ENCODE measurements around the gene SLC7A6.

Gene SLC7A6

DNA sequence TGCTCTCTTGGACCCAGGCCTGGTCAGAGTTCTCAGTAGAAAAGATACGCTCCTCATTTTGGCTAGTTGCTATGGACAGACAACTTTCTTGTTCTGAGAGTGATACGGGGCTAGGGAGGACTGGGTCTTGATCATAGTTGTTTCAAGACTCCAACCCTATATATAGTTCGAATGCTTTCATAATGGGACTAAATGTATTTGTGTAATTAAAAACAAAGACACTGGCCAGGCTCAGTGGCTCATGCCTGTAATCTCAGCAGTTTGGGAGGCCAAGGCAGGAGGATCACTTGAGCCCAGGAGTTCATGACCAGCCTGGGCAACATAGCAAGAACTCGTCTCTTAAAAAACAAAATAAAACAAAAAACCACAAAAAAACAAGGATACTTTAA is 17.7 kb downstream of the SLC7A6 start:
- no peak overlapping the region for H3K4me3 ChIP-seq (ENCODE audit: low read depth, low read length)
- DNase-seq (ENCODE audit: low read depth): no peak
- TF ChIP-seq, protein P1, sequence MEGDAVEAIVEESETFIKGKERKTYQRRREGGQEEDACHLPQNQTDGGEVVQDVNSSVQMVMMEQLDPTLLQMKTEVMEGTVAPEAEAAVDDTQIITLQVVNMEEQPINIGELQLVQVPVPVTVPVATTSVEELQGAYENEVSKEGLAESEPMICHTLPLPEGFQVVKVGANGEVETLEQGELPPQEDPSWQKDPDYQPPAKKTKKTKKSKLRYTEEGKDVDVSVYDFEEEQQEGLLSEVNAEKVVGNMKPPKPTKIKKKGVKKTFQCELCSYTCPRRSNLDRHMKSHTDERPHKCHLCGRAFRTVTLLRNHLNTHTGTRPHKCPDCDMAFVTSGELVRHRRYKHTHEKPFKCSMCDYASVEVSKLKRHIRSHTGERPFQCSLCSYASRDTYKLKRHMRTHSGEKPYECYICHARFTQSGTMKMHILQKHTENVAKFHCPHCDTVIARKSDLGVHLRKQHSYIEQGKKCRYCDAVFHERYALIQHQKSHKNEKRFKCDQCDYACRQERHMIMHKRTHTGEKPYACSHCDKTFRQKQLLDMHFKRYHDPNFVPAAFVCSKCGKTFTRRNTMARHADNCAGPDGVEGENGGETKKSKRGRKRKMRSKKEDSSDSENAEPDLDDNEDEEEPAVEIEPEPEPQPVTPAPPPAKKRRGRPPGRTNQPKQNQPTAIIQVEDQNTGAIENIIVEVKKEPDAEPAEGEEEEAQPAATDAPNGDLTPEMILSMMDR (IDR thresholded peaks at IDR 0.05; ENCODE audit: insufficient read depth, low read depth, low read length, missing control alignments): no peak

DNA sequence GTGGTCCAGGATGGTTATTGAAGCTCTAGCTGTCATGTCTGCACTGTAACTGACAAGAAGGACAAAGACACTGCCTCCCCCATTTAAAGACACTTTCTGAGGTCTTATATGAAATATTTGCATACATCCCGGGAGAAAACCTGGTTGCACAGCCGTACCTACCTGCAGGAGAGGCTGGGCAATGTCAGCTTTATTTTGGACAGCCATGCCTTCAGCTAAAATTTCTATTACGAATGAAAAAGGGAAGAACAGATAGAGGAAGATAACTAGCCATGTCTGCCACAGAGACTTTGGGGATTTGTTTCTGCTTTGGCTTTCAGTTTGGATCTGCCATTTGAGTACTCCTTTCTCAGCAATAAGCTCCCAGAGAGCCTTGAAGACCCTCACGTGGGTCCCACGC is 19.0 kb downstream of the SLC7A6 start:
- peak overlapping the region; percentile 22 for H3K4me3 ChIP-seq (ENCODE audit: low read depth, low read length)
- DNase-seq (ENCODE audit: low read depth): no peak
- TF ChIP-seq, protein P1 (IDR thresholded peaks at IDR 0.05; ENCODE audit: insufficient read depth, low read depth, low read length, missing control alignments): no peak

DNA sequence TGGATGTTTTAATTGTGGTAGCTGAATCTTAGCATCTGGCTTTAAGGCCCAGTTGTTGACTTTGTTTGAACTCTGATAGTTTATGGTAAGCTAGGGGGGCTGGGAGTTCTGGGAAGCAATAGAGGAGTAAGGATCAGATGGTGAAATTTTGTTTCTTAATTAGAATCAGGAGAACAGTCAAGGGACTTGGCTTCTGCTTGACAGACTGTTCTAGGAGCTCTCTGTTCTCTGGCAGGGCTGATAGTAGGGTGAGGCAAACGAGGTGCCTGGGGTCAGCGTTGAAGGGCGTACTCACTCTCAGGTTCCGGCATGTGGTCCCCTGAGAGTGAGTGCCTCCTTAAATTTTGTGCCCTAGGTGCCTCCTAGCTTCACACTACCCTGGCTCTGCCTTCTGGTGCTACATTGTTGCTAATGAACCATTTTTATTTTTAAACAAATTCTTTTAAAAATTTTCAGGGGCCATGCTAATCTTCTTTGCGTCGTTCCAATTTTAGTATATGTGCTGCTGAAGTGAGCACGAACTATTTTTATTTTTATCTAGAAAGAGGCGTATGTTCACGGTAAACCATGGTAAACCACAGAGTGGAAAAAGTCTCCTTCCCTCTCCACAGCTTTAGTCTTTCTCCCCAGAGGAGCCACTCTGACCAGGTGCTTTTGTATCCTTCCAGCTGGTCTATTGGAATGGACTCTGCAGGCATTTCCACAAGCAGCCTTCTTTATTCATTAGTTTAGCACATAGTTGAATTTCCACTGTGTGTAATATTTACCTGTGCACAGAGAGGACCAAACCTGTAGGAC is 19.7 kb downstream of the SLC7A6 start:
- TF ChIP-seq, protein P1 (IDR thresholded peaks at IDR 0.05; ENCODE audit: insufficient read depth, low read depth, low read length, missing control alignments): no peak
- peak overlapping the region; percentile 22 for H3K4me3 ChIP-seq (ENCODE audit: low read depth, low read length)

DNA sequence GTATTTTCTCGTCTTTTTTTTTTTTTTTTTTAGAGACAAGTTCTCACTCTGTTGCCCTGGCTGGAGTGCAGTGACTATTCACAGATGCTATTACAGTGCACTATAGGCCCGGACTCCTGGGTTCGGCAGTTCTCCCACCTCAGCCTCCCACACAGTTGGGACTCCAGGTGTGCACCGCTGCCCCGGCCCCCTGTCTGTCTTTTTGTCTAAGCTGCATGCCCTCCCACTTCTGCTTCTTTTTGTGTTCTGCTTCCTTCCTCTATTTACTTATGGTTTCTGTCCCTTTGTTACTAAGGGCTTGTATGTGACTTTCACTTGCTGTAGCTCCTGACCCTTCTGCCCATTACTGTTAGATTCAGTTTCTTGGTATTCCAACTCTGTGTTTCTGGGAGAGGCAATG is 20.5 kb downstream of the SLC7A6 start:
- DNase-seq (ENCODE audit: low read depth): peak; percentile 76

More for the DNA sequence above, 19.7 kb downstream of the SLC7A6 start:
- DNase-seq (ENCODE audit: low read depth): peak; percentile 68

DNA sequence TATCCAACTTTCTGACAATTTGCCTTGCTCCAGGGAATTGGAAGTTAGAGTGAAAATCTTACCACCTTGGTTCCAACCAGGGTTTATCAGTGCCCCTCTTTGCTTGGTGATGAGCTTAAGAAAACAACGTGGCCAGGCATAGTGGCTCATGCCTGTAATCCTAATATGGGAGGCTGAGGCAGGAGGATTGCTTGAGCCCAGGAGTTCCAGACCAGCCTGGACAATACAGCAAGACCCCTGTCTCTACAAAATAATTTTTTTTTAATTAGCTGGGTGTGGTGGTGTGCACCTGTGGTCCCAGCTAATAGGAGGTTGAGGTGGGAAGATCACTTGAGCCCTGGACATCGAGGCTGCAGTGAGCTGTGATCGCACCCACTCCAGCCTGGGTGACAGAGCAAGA is 21.4 kb downstream of the SLC7A6 start:
- peak overlapping the region; percentile 1 for H3K4me3 ChIP-seq (ENCODE audit: low read depth, low read length)
- TF ChIP-seq, protein P1 (IDR thresholded peaks at IDR 0.05; ENCODE audit: insufficient read depth, low read depth, low read length, missing control alignments): no peak
- DNase-seq (ENCODE audit: low read depth): no peak

More for the DNA sequence above, 20.5 kb downstream of the SLC7A6 start:
- peak overlapping the region; percentile 16 for H3K4me3 ChIP-seq (ENCODE audit: low read depth, low read length)
- TF ChIP-seq, protein P1 (IDR thresholded peaks at IDR 0.05; ENCODE audit: insufficient read depth, low read depth, low read length, missing control alignments): no peak

DNA sequence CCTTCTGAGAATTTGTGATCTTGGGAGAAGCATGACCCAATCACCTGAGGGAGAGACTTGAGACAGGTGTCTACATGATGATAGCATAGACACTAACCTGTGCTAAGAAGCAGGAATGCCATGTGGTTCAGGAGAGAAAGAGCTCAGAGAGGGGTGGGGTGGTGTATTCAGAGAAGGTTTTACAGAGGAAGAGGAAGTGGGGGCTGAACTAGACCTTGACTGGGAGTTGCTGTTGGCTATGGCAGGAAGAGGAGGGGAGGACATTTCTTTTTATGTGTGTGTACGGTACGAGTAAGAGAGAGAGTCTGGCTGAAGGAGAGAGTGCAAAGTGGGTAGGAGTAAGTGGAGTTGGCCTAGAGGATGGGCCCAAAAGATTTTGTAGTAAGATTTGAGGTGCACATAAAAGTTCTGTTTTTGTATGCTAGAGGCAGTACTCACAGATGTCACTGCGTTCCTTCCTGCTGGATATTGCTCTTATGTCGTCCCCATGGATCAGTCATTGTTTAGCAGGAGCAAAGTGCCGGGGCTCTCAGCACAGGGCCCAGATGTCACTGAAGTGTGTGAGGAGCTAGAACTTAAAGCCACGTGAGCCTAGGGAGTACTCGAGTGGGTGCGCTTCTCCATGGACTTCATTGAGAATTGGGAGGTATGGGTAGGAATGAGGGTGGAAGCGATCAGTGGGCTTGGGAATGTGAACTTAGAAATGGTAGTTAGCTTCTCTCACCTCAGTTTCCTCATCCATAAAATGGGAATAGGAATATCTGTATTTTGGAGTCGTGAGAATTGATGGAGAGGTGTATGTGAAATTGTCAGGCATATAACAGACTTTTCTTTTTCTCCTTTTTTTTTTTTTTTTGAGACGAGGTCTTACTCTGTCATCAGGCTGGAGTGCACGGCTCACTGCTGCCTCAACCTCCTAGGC is 22.1 kb downstream of the SLC7A6 start:
- DNase-seq (ENCODE audit: low read depth): peak; percentile 67
- TF ChIP-seq, protein P1 (IDR thresholded peaks at IDR 0.05; ENCODE audit: insufficient read depth, low read depth, low read length, missing control alignments): no peak
- H3K4me3 ChIP-seq (ENCODE audit: low read depth, low read length): peak overlapping the region; percentile 1; the same call in 1 of the 2 replicates
